SK-N-SH treated with all-trans-retinoic acid at 6 μM for 48 hours (cell line): ENCODE measurements around the gene SYT7.

Source experiments
- BACH2 ChIP-seq: fragments of 250-450 bp; sonication (Bioruptor Pico); IDR thresholded peaks from 2 replicates; pipeline ENCODE4 v1.9.0; 2021; ENCODE audit warnings: mild to moderate bottlenecking, borderline replicate concordance
- CSRNP3 ChIP-seq: fragments of 250-450 bp; sonication (Bioruptor Pico); IDR thresholded peaks from 2 replicates; pipeline ENCODE4 v1.5.1; 2021; ENCODE audit warnings: mild to moderate bottlenecking, moderate library complexity
- ESRRG ChIP-seq: fragments of 250-450 bp; sonication (Bioruptor Pico); IDR thresholded peaks from 2 replicates; pipeline ENCODE4 v1.6.1; 2021; ENCODE audit warnings: mild to moderate bottlenecking
- ISL1 ChIP-seq: fragments of 250-450 bp; sonication (Bioruptor Pico); IDR thresholded peaks from 2 replicates; pipeline ENCODE4 v2.1.2; 2022; ENCODE audit warnings: mild to moderate bottlenecking, moderate library complexity
- PATZ1 ChIP-seq: fragments of 250-450 bp; sonication (Bioruptor Pico); IDR thresholded peaks from 2 replicates; pipeline ENCODE4 v1.8.0; 2020; ENCODE audit warnings: mild to moderate bottlenecking, moderate library complexity, borderline replicate concordance
- RARB ChIP-seq: fragments of 250-450 bp; sonication (Bioruptor Pico); IDR thresholded peaks from 2 replicates; pipeline ENCODE4 v1.8.0; 2021; ENCODE audit warnings: mild to moderate bottlenecking, moderate library complexity
- TCF4 ChIP-seq: fragments of 250-450 bp; sonication (Bioruptor Pico); IDR thresholded peaks from 2 replicates; pipeline ENCODE4 v1.8.0; 2021; ENCODE audit warnings: mild to moderate bottlenecking, moderate library complexity, borderline replicate concordance
- TOX ChIP-seq: fragments of 250-450 bp; sonication (Bioruptor Pico); IDR thresholded peaks from 2 replicates; pipeline ENCODE4 v1.8.0; 2021; ENCODE audit warnings: mild to moderate bottlenecking, moderate library complexity, borderline replicate concordance
- ZC3H10 ChIP-seq: fragments of 250-450 bp; sonication (Bioruptor Pico); IDR thresholded peaks from 2 replicates; pipeline ENCODE4 v1.5.1; 2021; ENCODE audit warnings: mild to moderate bottlenecking, moderate library complexity
- ZFP3 ChIP-seq: fragments of 250-450 bp; sonication (Bioruptor Pico); IDR thresholded peaks from 2 replicates; pipeline ENCODE4 v1.5.0; 2020; ENCODE audit warnings: mild to moderate bottlenecking, moderate library complexity
- ZFP30 ChIP-seq: fragments of 450-650 bp; formaldehyde crosslinking; IDR thresholded peaks from 2 replicates; pipeline ENCODE4 v1.5.0; 2022; ENCODE audit warnings: mild to moderate bottlenecking, moderate library complexity
- ZNF565 ChIP-seq: fragments of 450-650 bp; formaldehyde crosslinking; conservative IDR thresholded peaks from 2 replicates; pipeline ENCODE4 v1.5.0; 2020; ENCODE audit warnings: low read depth, mild to moderate bottlenecking, moderate library complexity
- ZNF8 ChIP-seq: fragments of 450-650 bp; formaldehyde crosslinking; IDR thresholded peaks from 2 replicates; pipeline ENCODE4 v1.5.0; 2020; ENCODE audit warnings: mild to moderate bottlenecking, moderate library complexity

GRCh38 chr11:61532134-61533038 lies 48.5 kb downstream of the SYT7 start:
- TF ChIP-seq ZNF8: no peak
- no peak for TF ChIP-seq ISL1 (CRISPR knock-in tag)
- no peak for TF ChIP-seq TCF4 (CRISPR knock-in tag)
- TF ChIP-seq PATZ1 (CRISPR knock-in tag): no peak
- TF ChIP-seq ZC3H10: no peak
- TF ChIP-seq TOX: no peak
- TF ChIP-seq BACH2: no peak
- TF ChIP-seq ESRRG: no peak
- no peak for TF ChIP-seq CSRNP3 (CRISPR knock-in tag)
- TF ChIP-seq RARB (CRISPR knock-in tag): no peak
- no peak for TF ChIP-seq ZFP30
- TF ChIP-seq ZNF565 (CRISPR knock-in tag): no peak
- no peak for TF ChIP-seq ZFP3 (CRISPR knock-in tag)
